Endodermal cell (in vitro differentiated cells): ENCODE measurements around the gene ERGIC2. TPM values are rescaled to one million over a fixed set of nuclear protein-coding genes. Genes with fewer than 3 reads are reported as not detected.

Experiments
- DNase-seq: peaks from one replicate; pipeline ENCODE4 v3.0.0-alpha.2; 2017
- H3K27ac ChIP-seq: 2 replicates; pipeline ENCODE4 v1.5.1; 2013; ENCODE audit warnings: mild to moderate bottlenecking, low read depth, low read length, moderate library complexity
- H3K27me3 ChIP-seq: 2 replicates; pipeline ENCODE4 v1.6.1; 2013; ENCODE audit warnings: mild to moderate bottlenecking, low read length, moderate library complexity; ENCODE audit not compliant: insufficient read depth, control insufficient read depth, poor library complexity, severe bottlenecking
- H3K36me3 ChIP-seq: 2 replicates; pipeline ENCODE4 v1.7.0; 2013; ENCODE audit warnings: mild to moderate bottlenecking, low read length, moderate library complexity; ENCODE audit not compliant: control insufficient read depth, insufficient read depth
- H3K4me1 ChIP-seq: one replicate; pipeline ENCODE4 v1.7.0; 2013; ENCODE audit warnings: low read length; ENCODE audit not compliant: control insufficient read depth, insufficient read depth
- H3K4me3 ChIP-seq: 2 replicates; pipeline ENCODE4 v1.5.1; 2013; ENCODE audit warnings: mild to moderate bottlenecking, low read length, moderate library complexity
- H3K9ac ChIP-seq: 2 replicates; pipeline ENCODE4 v1.6.1; 2013; ENCODE audit warnings: mild to moderate bottlenecking, low read length, moderate library complexity; ENCODE audit not compliant: poor library complexity, severe bottlenecking; ENCODE audit errors: extremely low read depth
- H3K9me3 ChIP-seq: 2 replicates; pipeline ENCODE4 v1.6.1; 2013; ENCODE audit warnings: mild to moderate bottlenecking, low read length, moderate library complexity; ENCODE audit not compliant: control insufficient read depth
- H3K27ac Mint-ChIP-seq: 2 replicates; pipeline ENCODE4 v1.8.0; 2020; ENCODE audit warnings: mixed read lengths
- H3K27me3 Mint-ChIP-seq: 2 replicates; pipeline ENCODE4 v1.8.0; 2021; ENCODE audit warnings: mild to moderate bottlenecking, mixed read lengths; ENCODE audit not compliant: insufficient read depth
- H3K36me3 Mint-ChIP-seq: 2 replicates; pipeline ENCODE4 v1.8.0; 2020; ENCODE audit warnings: low read depth, mixed read lengths
- H3K4me1 Mint-ChIP-seq: 2 replicates; pipeline ENCODE4 v1.8.0; 2020; ENCODE audit warnings: mixed read lengths
- H3K4me3 Mint-ChIP-seq: 2 replicates; pipeline ENCODE4 v1.8.0; 2020; ENCODE audit warnings: mild to moderate bottlenecking, moderate library complexity, mixed read lengths
- H3K9me3 Mint-ChIP-seq: 2 replicates; pipeline ENCODE4 v1.8.0; 2020; ENCODE audit warnings: mild to moderate bottlenecking, mixed read lengths
- CTCF ChIP-seq: fragments of 200-600 bp; sonication (generic); conservative IDR thresholded peaks from 2 replicates; pipeline ENCODE4 v1.5.0; 2021; ENCODE audit warnings: antibody characterized with exemption, mild to moderate bottlenecking
- WGBS, 2 experiments: methylation state at CpG; one replicate each; pipeline versions ENCODE4 v1.1.5 to v1.1.7; 2013; ENCODE audit warnings: missing lambda C conversion rate in 2 of 2, mixed read lengths in 1 of 2; ENCODE audit not compliant: insufficient coverage in 1 of 2, insufficient read length in 1 of 2; 5-methylcytosine and 5-hydroxymethylcytosine counted together
- total RNA-seq, 2 donors: library from RNA; stranded (reverse); fragmentation: NEBNext Ultra II Directional in 1 of 2; extraction: Animal tissue kit (Norgen Biotek cat#: 25700) in 1 of 2; gene quantifications; 2 replicates in 1 of 2; 3 replicates in 1 of 2; pipeline ENCODE4 v1.2.1, GENCODE V29; 2021

ERGIC2 gene
- total RNA-seq, 2 donors from 2014 or later, result 101 to 170 TPM

- WGBS, 2 experiments, result 29 to 77% methylated on average over 2 of the region's 2 CpGs
- H3K27ac ChIP-seq, result no peak overlapping the region
- H3K27me3 Mint-ChIP-seq, result no peaks in the 10 kb centered on the region
- peaks cover 14% of the 10 kb centered on the region for H3K9me3 ChIP-seq
- H3K27me3 ChIP-seq, result no peaks in the 10 kb centered on the region
- H3K36me3 Mint-ChIP-seq, result peaks cover 42% of the 10 kb centered on the region
- H3K4me1 ChIP-seq, result peaks cover 6% of the 10 kb centered on the region
- H3K9ac ChIP-seq, result no peak overlapping the region
- TF ChIP-seq CTCF, result no peak
- no peak for DNase-seq
- H3K27ac Mint-ChIP-seq, result no peak overlapping the region
- peaks cover 8% of the 10 kb centered on the region for H3K4me1 Mint-ChIP-seq
- H3K4me3 Mint-ChIP-seq, result no peak overlapping the region
- peaks cover 10% of the 10 kb centered on the region for H3K9me3 Mint-ChIP-seq
- peak overlapping the region; percentile 59 for H3K4me3 ChIP-seq
- H3K36me3 ChIP-seq, result peaks cover 43% of the 10 kb centered on the region
Observed at GRCh38 chr12:29374012-29374411, 7.0 kb downstream of the ERGIC2 start.

GRCh38 chr12:29365091-29365490 lies 15.9 kb downstream of the ERGIC2 start:
- H3K36me3 Mint-ChIP-seq, result peaks cover 56% of the 10 kb centered on the region
- no peak overlapping the region for H3K27ac ChIP-seq
- H3K9ac ChIP-seq, result no peak overlapping the region
- 82 to 100% methylated on average over 1 to 2 of the region's 2 CpGs for WGBS, 2 experiments
- H3K4me3 ChIP-seq, result no peak overlapping the region
- no peaks in the 10 kb centered on the region for H3K27me3 ChIP-seq
- H3K4me1 Mint-ChIP-seq, result peaks cover 3% of the 10 kb centered on the region
- no peak for DNase-seq
- TF ChIP-seq CTCF, result no peak
- no peak overlapping the region for H3K4me3 Mint-ChIP-seq
- peaks cover 88% of the 10 kb centered on the region for H3K36me3 ChIP-seq
- peaks cover 8% of the 10 kb centered on the region for H3K9me3 Mint-ChIP-seq
- H3K27me3 Mint-ChIP-seq, result no peaks in the 10 kb centered on the region
- peaks cover 5% of the 10 kb centered on the region for H3K9me3 ChIP-seq
- no peak overlapping the region for H3K27ac Mint-ChIP-seq
- H3K4me1 ChIP-seq, result no peaks in the 10 kb centered on the region

GRCh38 chr12:29354954-29355353 lies 26.0 kb downstream of the ERGIC2 start:
- peaks cover 55% of the 10 kb centered on the region for H3K36me3 ChIP-seq
- 100% methylated on average over 1 of the region's 1 CpG; no CpG with 5 or more reads in 1 of the 2 experiments for WGBS, 2 experiments
- Mint-ChIP-seq H3K36me3 (peaks cover 58% of the 10 kb centered on the region), H3K27ac (no peak overlapping the region), H3K4me3 (no peak overlapping the region), H3K9me3 (no peaks in the 10 kb centered on the region), H3K27me3 (no peaks in the 10 kb centered on the region), H3K4me1 (no peaks in the 10 kb centered on the region)
- no peak for DNase-seq
- no peaks in the 10 kb centered on the region for H3K4me1 ChIP-seq
- TF ChIP-seq CTCF, result no peak
- H3K4me3 ChIP-seq, result no peak overlapping the region
- no peaks in the 10 kb centered on the region for H3K9me3 ChIP-seq
- no peak overlapping the region for H3K9ac ChIP-seq
- no peaks in the 10 kb centered on the region for H3K27me3 ChIP-seq
- no peak overlapping the region for H3K27ac ChIP-seq
